ENCODE measurements around the gene PSPC1. TPM values are rescaled to one million over a fixed set of nuclear protein-coding genes. Genes with fewer than 3 reads are reported as not detected.

PSPC1 gene
- total RNA-seq, 6 donors from 2014 or later = 38.0 to 265 (median 69.7) TPM

DNA sequence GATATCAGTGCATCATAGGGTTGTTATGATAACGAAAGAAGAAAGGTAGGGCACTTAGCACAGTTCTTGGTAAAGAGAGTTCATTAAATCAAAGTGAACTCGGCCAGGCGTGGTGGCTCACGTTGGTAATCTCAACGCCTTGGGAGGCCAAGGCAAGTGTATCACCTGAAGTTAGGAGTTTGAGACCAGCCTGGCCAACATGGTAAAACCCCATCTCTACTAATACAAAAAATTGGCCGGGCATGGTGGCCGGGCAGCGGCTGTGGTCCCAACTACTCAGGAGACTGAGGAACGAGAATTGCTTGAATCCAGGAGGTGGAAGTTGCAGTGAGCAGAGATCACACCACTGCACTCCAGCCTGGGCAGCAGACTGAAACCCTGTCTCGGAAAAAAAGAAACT lies 19.1 kb downstream of the PSPC1 start:
- no peak for DNase-seq
- no peak for ATAC-seq (ENCODE audit: low FRiP score in 2 of 2)
- TF ChIP-seq POLR2AphosphoS5 (IDR thresholded peaks at IDR 0.05) (no peak), CTCF (IDR thresholded peaks at IDR 0.05) (no peak), EP300 (IDR thresholded peaks at IDR 0.05) (no peak), POLR2A (IDR thresholded peaks at IDR 0.05) (no peak)
- no peaks in the 10 kb centered on the region for H3K27me3 ChIP-seq
- no peaks in the 10 kb centered on the region for H3K9me3 ChIP-seq
- 94 to 96% methylated on average over 10 of the region's 10 CpGs for WGBS, 2 donors
- peaks cover 0 to 27% (median 4%) of the 10 kb centered on the region in 4 donors for H3K4me1 ChIP-seq
- peaks cover 0 to 22% (median 3%) of the 10 kb centered on the region in 4 donors for H3K36me3 ChIP-seq
- no peak overlapping the region for H3K4me3 ChIP-seq
- H3K27ac ChIP-seq = no peak overlapping the region

DNA sequence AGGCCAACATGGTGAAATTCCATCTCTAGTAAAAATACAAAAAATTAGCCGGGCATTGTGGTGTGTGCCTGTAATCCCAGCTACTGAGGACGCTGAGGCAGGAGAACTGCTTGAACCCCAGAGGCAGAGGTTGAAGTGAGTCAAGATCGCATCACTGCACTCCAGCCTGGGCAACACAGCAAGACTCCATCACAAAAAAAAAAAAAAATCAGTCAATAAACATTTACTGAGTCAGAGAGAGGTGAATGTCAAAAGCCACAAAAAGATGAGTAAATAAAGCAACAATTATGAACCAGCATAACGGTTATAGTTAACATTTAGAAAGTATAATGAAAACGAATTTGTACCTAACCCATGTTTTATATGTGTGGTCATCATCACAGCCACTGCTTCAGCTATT lies 23.1 kb downstream of the PSPC1 start:
- no peaks in the 10 kb centered on the region for H3K27me3 ChIP-seq

GRCh38 chr13:19742643-19743042 lies 40.1 kb downstream of the PSPC1 start:
- Histone ChIP-seq H3K27ac (no peak overlapping the region), H3K9me3 (no peaks in the 10 kb centered on the region), H3K27me3 (no peaks in the 10 kb centered on the region), H3K36me3 (peaks cover 0 to 69% (median 21%) of the 10 kb centered on the region in 4 donors), H3K4me3 (no peak overlapping the region), H3K4me1 (no peaks in the 10 kb centered on the region)
- WGBS, 2 donors = 91 to 94% methylated on average over 5 of the region's 5 CpGs
- ATAC-seq (ENCODE audit: low FRiP score in 2 of 2) (no peak), DNase-seq (no peak)
- TF ChIP-seq CTCF (IDR thresholded peaks at IDR 0.05) (no peak), EP300 (IDR thresholded peaks at IDR 0.05) (no peak), POLR2A (IDR thresholded peaks at IDR 0.05) (no peak), POLR2AphosphoS5 (IDR thresholded peaks at IDR 0.05) (no peak)

More for the DNA sequence above, 23.1 kb downstream of the PSPC1 start:
- Histone ChIP-seq H3K36me3 (peaks cover 0 to 55% (median 26%) of the 10 kb centered on the region in 4 donors), H3K27ac (no peak overlapping the region), H3K9me3 (no peaks in the 10 kb centered on the region), H3K4me1 (peaks cover 0 to 11% (median 0%) of the 10 kb centered on the region in 4 donors), H3K4me3 (no peak overlapping the region)
- DNase-seq (no peak), ATAC-seq (ENCODE audit: low FRiP score in 2 of 2) (no peak)
- no peak for TF ChIP-seq POLR2AphosphoS5 (IDR thresholded peaks at IDR 0.05)
- no peak for TF ChIP-seq CTCF (IDR thresholded peaks at IDR 0.05)
- TF ChIP-seq POLR2A (IDR thresholded peaks at IDR 0.05) = no peak
- TF ChIP-seq EP300 (IDR thresholded peaks at IDR 0.05) = no peak
- WGBS, 2 donors = 91% methylated on average over 5 of the region's 5 CpGs

- Histone ChIP-seq H3K36me3 (peaks cover 0 to 64% (median 18%) of the 10 kb centered on the region in 4 donors), H3K4me1 (no peaks in the 10 kb centered on the region), H3K27ac (no peak overlapping the region), H3K27me3 (no peaks in the 10 kb centered on the region), H3K9me3 (no peaks in the 10 kb centered on the region), H3K4me3 (no peak overlapping the region)
- DNase-seq (no peak), ATAC-seq (ENCODE audit: low FRiP score in 2 of 2) (no peak)
- TF ChIP-seq POLR2AphosphoS5 (IDR thresholded peaks at IDR 0.05) (no peak), EP300 (IDR thresholded peaks at IDR 0.05) (no peak), CTCF (IDR thresholded peaks at IDR 0.05) (no peak), POLR2A (IDR thresholded peaks at IDR 0.05) (no peak)
- WGBS, 2 donors = 84 to 90% methylated on average over 4 of the region's 4 CpGs
Observed at GRCh38 chr13:19737844-19738557, 44.7 kb downstream of the PSPC1 start.

DNA sequence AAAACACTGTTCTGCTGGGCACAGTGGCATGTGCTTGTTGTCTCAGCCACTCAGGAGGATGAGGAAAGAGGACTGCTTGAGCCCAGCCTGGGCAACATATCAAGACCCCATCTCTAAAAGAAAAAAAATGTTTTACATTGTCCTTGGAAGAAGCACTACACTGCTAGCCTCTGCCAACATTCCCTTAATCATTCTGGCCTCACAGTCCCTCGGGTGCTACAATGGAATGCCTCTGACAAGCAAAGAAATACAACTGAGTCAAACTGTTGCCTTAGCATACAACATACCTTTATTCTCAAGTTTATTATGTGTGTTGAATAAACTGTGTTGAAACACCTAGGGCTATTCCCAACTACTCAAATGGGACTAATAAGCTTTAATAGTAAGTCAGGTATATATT lies 56.1 kb downstream of the PSPC1 start:
- Histone ChIP-seq H3K9me3 (no peaks in the 10 kb centered on the region), H3K4me3 (no peak overlapping the region), H3K27me3 (no peaks in the 10 kb centered on the region), H3K27ac (no peak overlapping the region), H3K36me3 (peaks cover 0 to 41% (median 10%) of the 10 kb centered on the region in 4 donors), H3K4me1 (no peaks in the 10 kb centered on the region)
- no peak for ATAC-seq (ENCODE audit: low FRiP score in 2 of 2)
- WGBS, 2 donors = 77 to 94% methylated on average over 1 of the region's 1 CpG
- TF ChIP-seq CTCF (IDR thresholded peaks at IDR 0.05) (no peak), POLR2A (IDR thresholded peaks at IDR 0.05) (no peak), EP300 (IDR thresholded peaks at IDR 0.05) (no peak), POLR2AphosphoS5 (IDR thresholded peaks at IDR 0.05) (no peak)
- DNase-seq = no peak
